Neural progenitor cell (in vitro differentiated cells): Measurements from ENCODE around the gene NOS1AP. TPM values are rescaled to one million over a fixed set of nuclear protein-coding genes. Genes with fewer than 3 reads are reported as not detected.

Experiments used
- DNase-seq: peaks from one replicate; pipeline ENCODE4 v3.0.0-alpha.2; 2016; ENCODE audit warnings: low spot score
- H2AFZ ChIP-seq: fragments of 200-600 bp; sonication (generic); replicated peaks from 2 replicates; pipeline ENCODE4 v1.6.1; 2016; ENCODE audit warnings: antibody characterized with exemption
- H3F3A ChIP-seq: fragments of 200-600 bp; sonication (generic); 2 replicates; pipeline ENCODE4 v1.6.1; 2016; ENCODE audit warnings: antibody characterized with exemption, low read depth
- H3K27ac ChIP-seq: fragments of 200-600 bp; sonication (generic); 2 replicates; pipeline ENCODE4 v1.5.1; 2016; ENCODE audit warnings: mild to moderate bottlenecking
- H3K27me3 ChIP-seq: fragments of 200-600 bp; sonication (generic); 2 replicates; pipeline ENCODE4 v1.6.1; 2016; ENCODE audit warnings: mild to moderate bottlenecking, moderate library complexity
- H3K36me3 ChIP-seq: fragments of 200-600 bp; sonication (generic); 2 replicates; pipeline ENCODE4 v1.5.1; 2016
- H3K4me1 ChIP-seq: fragments of 200-600 bp; sonication (generic); 2 replicates; pipeline ENCODE4 v1.6.1; 2016; ENCODE audit warnings: mixed run types
- H3K4me2 ChIP-seq: fragments of 200-600 bp; sonication (generic); 2 replicates; pipeline ENCODE4 v1.6.1; 2016
- H3K4me3 ChIP-seq: fragments of 200-600 bp; sonication (generic); 2 replicates; pipeline ENCODE4 v1.5.1; 2016
- H3K79me2 ChIP-seq: fragments of 200-600 bp; sonication (generic); 2 replicates; pipeline ENCODE4 v1.6.1; 2016; ENCODE audit warnings: low read depth
- H3K9ac ChIP-seq: fragments of 200-600 bp; sonication (generic); 2 replicates; pipeline ENCODE4 v1.6.1; 2016
- H3K9me3 ChIP-seq: fragments of 200-600 bp; sonication (generic); 2 replicates; pipeline ENCODE4 v1.5.1; 2016; ENCODE audit warnings: low read depth
- H4K20me1 ChIP-seq: fragments of 200-600 bp; sonication (generic); 2 replicates; pipeline ENCODE4 v1.6.1; 2016; ENCODE audit warnings: low read depth
- H3K27ac Mint-ChIP-seq: 3 replicates; pipeline ENCODE4 v1.8.0; 2021; ENCODE audit warnings: mixed read lengths
- H3K27me3 Mint-ChIP-seq: 2 replicates; pipeline ENCODE4 v1.8.0; 2022; ENCODE audit warnings: low read depth, mild to moderate bottlenecking, inconsistent platforms, moderate library complexity, mixed read lengths; ENCODE audit not compliant: insufficient read depth
- H3K36me3 Mint-ChIP-seq: 3 replicates; pipeline ENCODE4 v1.8.0; 2021; ENCODE audit warnings: mixed read lengths
- H3K4me1 Mint-ChIP-seq: 3 replicates; pipeline ENCODE4 v1.8.0; 2021; ENCODE audit warnings: mixed read lengths
- H3K4me3 Mint-ChIP-seq: 3 replicates; pipeline ENCODE4 v1.8.0; 2021; ENCODE audit warnings: mild to moderate bottlenecking, moderate library complexity, mixed read lengths
- H3K9me3 Mint-ChIP-seq: 3 replicates; pipeline ENCODE4 v1.8.0; 2020; ENCODE audit warnings: mixed read lengths
- CTCF ChIP-seq: fragments of 200-600 bp; sonication (generic); IDR thresholded peaks from 2 replicates; pipeline ENCODE4 v1.5.1; 2017; ENCODE audit warnings: antibody characterized with exemption, mild to moderate bottlenecking
- EZH2 ChIP-seq: fragments of 200-600 bp; sonication (generic); IDR thresholded peaks from 2 replicates; pipeline ENCODE4 v1.6.1; 2017; ENCODE audit warnings: antibody characterized with exemption, mild to moderate bottlenecking, moderate library complexity
- EZH2phosphoT487 ChIP-seq: fragments of 200-600 bp; sonication (generic); IDR thresholded peaks from 2 replicates; pipeline ENCODE4 v1.6.1; 2017; ENCODE audit warnings: antibody characterized with exemption
- total RNA-seq: library from RNA; depleted of rRNA; stranded (reverse); fragments of >200 nt; gene quantifications from 2 replicates; pipeline ENCODE4 v1.2.3, GENCODE V29; 2015; ENCODE audit warnings: low replicate concordance

NOS1AP gene
- total RNA-seq, 1 donor from 2014 or later = 2.4 TPM

- H3K36me3 ChIP-seq = no peaks in the 10 kb centered on the region
- no peak for DNase-seq
- no peak overlapping the region for H3K27ac Mint-ChIP-seq
- H3K4me1 ChIP-seq = peaks cover 20% of the 10 kb centered on the region
- peaks cover 23% of the 10 kb centered on the region for H3K79me2 ChIP-seq
- H3K4me3 Mint-ChIP-seq = no peak overlapping the region
- H3K9me3 Mint-ChIP-seq = no peaks in the 10 kb centered on the region
- peaks cover 5% of the 10 kb centered on the region for H3F3A ChIP-seq
- H3K4me3 ChIP-seq = no peak overlapping the region
- H3K9me3 ChIP-seq = no peaks in the 10 kb centered on the region
- peaks cover 24% of the 10 kb centered on the region for H4K20me1 ChIP-seq
- H3K27ac ChIP-seq = no peak overlapping the region
- no peaks in the 10 kb centered on the region for H3K36me3 Mint-ChIP-seq
- no peak overlapping the region for H3K4me2 ChIP-seq
- H2AFZ ChIP-seq = no peak overlapping the region
- no peak overlapping the region for H3K9ac ChIP-seq
- H3K27me3 Mint-ChIP-seq = no peaks in the 10 kb centered on the region
- TF ChIP-seq EZH2phosphoT487 (no peak), CTCF (no peak)
- no peaks in the 10 kb centered on the region for H3K27me3 ChIP-seq
- peaks cover 29% of the 10 kb centered on the region for H3K4me1 Mint-ChIP-seq
Measured at GRCh38 chr1:162131400-162132321, 62.2 kb downstream of the NOS1AP start.

- Histone ChIP-seq H3K9me3 (no peaks in the 10 kb centered on the region), H3F3A (peaks cover 3% of the 10 kb centered on the region), H3K79me2 (peaks cover 22% of the 10 kb centered on the region), H2AFZ (no peak overlapping the region), H3K9ac (no peak overlapping the region), H3K4me2 (no peak overlapping the region), H3K27me3 (no peaks in the 10 kb centered on the region), H3K4me1 (peaks cover 22% of the 10 kb centered on the region), H4K20me1 (peaks cover 24% of the 10 kb centered on the region), H3K4me3 (no peak overlapping the region), H3K27ac (no peak overlapping the region), H3K36me3 (no peaks in the 10 kb centered on the region)
- DNase-seq = no peak
- peaks cover 41% of the 10 kb centered on the region for H3K4me1 Mint-ChIP-seq
- H3K9me3 Mint-ChIP-seq = no peaks in the 10 kb centered on the region
- no peak overlapping the region for H3K4me3 Mint-ChIP-seq
- TF ChIP-seq EZH2phosphoT487 (no peak), EZH2 (no peak), CTCF (no peak)
- peaks cover 2% of the 10 kb centered on the region for H3K36me3 Mint-ChIP-seq
- H3K27me3 Mint-ChIP-seq = no peaks in the 10 kb centered on the region
- H3K27ac Mint-ChIP-seq = no peak overlapping the region
Measured at GRCh38 chr1:162133566-162133965, 64.1 kb downstream of the NOS1AP start.

- Histone ChIP-seq H3F3A (no peaks in the 10 kb centered on the region), H3K4me1 (peaks cover 24% of the 10 kb centered on the region), H3K9ac (no peak overlapping the region), H3K4me2 (no peak overlapping the region), H3K36me3 (no peaks in the 10 kb centered on the region), H3K79me2 (peaks cover 31% of the 10 kb centered on the region), H3K27ac (no peak overlapping the region), H4K20me1 (peaks cover 23% of the 10 kb centered on the region), H3K9me3 (no peaks in the 10 kb centered on the region), H2AFZ (no peak overlapping the region), H3K4me3 (no peak overlapping the region), H3K27me3 (no peaks in the 10 kb centered on the region)
- Mint-ChIP-seq H3K4me3 (no peak overlapping the region), H3K27me3 (no peaks in the 10 kb centered on the region), H3K27ac (no peak overlapping the region), H3K9me3 (peaks cover 4% of the 10 kb centered on the region), H3K36me3 (peaks cover 4% of the 10 kb centered on the region), H3K4me1 (peaks cover 35% of the 10 kb centered on the region)
- no peak for TF ChIP-seq EZH2phosphoT487
- no peak for TF ChIP-seq CTCF
- no peak for TF ChIP-seq EZH2
- DNase-seq = no peak
Measured at GRCh38 chr1:162134646-162135045, 65.2 kb downstream of the NOS1AP start.
